ENCODE results near the gene ADAMTS9. TPM values are rescaled to one million over a fixed set of nuclear protein-coding genes. Genes with fewer than 3 reads are reported as not detected.

Gene ADAMTS9
- total and polyA plus RNA-seq, 9 donors, result 11.8 to 88.8 (median 29.9) TPM

DNA sequence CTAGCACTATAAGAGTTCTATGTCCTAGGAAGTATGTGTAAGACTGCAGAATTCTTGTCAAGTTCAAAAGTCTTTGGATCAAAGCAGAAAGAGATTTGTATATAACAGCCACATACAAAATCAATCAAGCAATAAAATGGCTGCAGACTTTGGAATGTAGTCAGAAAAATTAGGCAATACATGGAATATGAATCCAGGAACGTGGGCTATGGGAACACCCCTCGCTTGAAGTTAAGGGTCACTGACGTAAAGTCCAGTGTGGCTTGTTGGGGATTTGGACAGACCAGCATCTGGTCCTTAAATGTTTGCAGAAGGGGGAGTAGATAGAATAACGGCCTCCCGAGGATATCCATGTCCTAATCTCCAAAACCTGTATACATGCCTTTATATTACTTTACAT, 178.6 kb downstream of the ADAMTS9 start:
- TF ChIP-seq EP300 (IDR thresholded peaks at IDR 0.05) (no peak), POLR2A (IDR thresholded peaks at IDR 0.05) (no peak)
- TF ChIP-seq, protein P1, sequence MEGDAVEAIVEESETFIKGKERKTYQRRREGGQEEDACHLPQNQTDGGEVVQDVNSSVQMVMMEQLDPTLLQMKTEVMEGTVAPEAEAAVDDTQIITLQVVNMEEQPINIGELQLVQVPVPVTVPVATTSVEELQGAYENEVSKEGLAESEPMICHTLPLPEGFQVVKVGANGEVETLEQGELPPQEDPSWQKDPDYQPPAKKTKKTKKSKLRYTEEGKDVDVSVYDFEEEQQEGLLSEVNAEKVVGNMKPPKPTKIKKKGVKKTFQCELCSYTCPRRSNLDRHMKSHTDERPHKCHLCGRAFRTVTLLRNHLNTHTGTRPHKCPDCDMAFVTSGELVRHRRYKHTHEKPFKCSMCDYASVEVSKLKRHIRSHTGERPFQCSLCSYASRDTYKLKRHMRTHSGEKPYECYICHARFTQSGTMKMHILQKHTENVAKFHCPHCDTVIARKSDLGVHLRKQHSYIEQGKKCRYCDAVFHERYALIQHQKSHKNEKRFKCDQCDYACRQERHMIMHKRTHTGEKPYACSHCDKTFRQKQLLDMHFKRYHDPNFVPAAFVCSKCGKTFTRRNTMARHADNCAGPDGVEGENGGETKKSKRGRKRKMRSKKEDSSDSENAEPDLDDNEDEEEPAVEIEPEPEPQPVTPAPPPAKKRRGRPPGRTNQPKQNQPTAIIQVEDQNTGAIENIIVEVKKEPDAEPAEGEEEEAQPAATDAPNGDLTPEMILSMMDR (IDR thresholded peaks at IDR 0.05), result no peak
- intact Hi-C loops (cut with DNase I), result no loop called here
- no peak overlapping the region for H3K4me3 ChIP-seq
- H3K27ac ChIP-seq, result no peak overlapping the region
- no peaks in the 10 kb centered on the region for H3K9me3 ChIP-seq
- H3K4me1 ChIP-seq (ENCODE audit: insufficient read depth), result peaks cover 2% of the 10 kb centered on the region
- H3K27me3 ChIP-seq, result no peaks in the 10 kb centered on the region
- DNase-seq, result no peak
- H3K36me3 ChIP-seq, result no peaks in the 10 kb centered on the region
- WGBS, 3 donors, result 62 to 68% (median 65%) methylated on average over 5 of the region's 5 CpGs

- intact Hi-C loops (cut with DNase I), result no loop called here
- no peaks in the 10 kb centered on the region for H3K9me3 ChIP-seq
- H3K4me1 ChIP-seq (ENCODE audit: insufficient read depth), result peaks cover 2% of the 10 kb centered on the region
- TF ChIP-seq, protein P1 (IDR thresholded peaks at IDR 0.05), result no peak
- TF ChIP-seq POLR2A (IDR thresholded peaks at IDR 0.05) (no peak), EP300 (IDR thresholded peaks at IDR 0.05) (no peak)
- H3K27ac ChIP-seq, result no peak overlapping the region
- DNase-seq, result no peak
- H3K27me3 ChIP-seq, result no peaks in the 10 kb centered on the region
- WGBS, 3 donors, result 82 to 86% (median 84%) methylated on average over 1 of the region's 1 CpG
- no peaks in the 10 kb centered on the region for H3K36me3 ChIP-seq
- H3K4me3 ChIP-seq, result no peak overlapping the region
Measured at GRCh38 chr3:64508140-64508539, 179.7 kb downstream of the ADAMTS9 start.

DNA sequence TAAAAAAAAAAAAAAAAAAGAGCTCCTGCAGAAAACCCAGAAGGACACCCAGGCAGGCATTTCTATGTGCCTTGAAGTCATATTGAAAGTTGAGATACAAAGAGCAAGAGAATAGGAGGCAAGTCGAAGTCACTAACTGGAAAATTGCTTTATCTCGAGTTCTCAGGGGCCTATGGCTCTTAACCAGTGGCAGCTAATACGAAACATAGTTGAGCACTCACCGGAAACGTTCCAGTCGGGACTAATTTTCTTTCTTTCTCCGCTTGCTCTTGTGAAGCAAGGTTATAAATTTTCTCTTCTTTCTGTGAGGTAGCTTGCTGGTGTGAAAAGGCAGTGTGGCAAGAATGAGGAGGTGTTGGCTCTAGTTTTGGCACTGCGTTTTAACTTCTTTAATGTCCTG, 181.5 kb downstream of the ADAMTS9 start:
- TF ChIP-seq, protein P1 (IDR thresholded peaks at IDR 0.05), result no peak
- no peak for TF ChIP-seq EP300 (IDR thresholded peaks at IDR 0.05)
- TF ChIP-seq POLR2A (IDR thresholded peaks at IDR 0.05), result no peak
- no peaks in the 10 kb centered on the region for H3K27me3 ChIP-seq
- no peak for DNase-seq
- H3K36me3 ChIP-seq, result no peaks in the 10 kb centered on the region
- intact Hi-C loops (cut with DNase I), result no loop called here
- WGBS, 3 donors, result 94 to 95% (median 94%) methylated on average over 8 of the region's 8 CpGs
- peaks cover 2% of the 10 kb centered on the region for H3K4me1 ChIP-seq (ENCODE audit: insufficient read depth)
- no peak overlapping the region for H3K4me3 ChIP-seq
- H3K27ac ChIP-seq, result no peak overlapping the region
- no peaks in the 10 kb centered on the region for H3K9me3 ChIP-seq

DNA sequence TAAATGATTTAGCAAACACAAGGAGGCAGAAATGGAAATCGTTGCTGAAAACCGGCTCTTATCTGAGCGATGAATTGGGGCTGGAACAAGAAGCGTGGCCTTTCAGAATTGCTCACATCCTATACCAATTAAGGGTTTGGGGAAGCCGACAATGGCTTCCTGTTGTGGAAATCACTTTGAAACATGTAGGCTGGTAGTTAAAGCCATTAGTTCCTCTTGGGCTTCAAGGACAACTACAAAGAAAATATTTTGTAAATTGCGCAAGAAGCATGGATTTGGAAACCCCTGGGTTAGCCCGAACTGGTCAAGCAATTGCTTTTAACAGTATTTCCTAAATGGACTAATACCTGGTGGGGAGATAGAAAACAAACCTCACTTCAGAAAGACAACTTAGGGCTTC, 182.4 kb downstream of the ADAMTS9 start:
- no peak overlapping the region for H3K4me3 ChIP-seq
- no peaks in the 10 kb centered on the region for H3K27me3 ChIP-seq
- intact Hi-C loops (cut with DNase I), result no loop called here
- no peaks in the 10 kb centered on the region for H3K9me3 ChIP-seq
- 5 to 30% (median 14%) methylated on average over 7 of the region's 7 CpGs for WGBS, 3 donors
- DNase-seq, result no peak
- TF ChIP-seq, protein P1 (IDR thresholded peaks at IDR 0.05), result no peak
- TF ChIP-seq EP300 (IDR thresholded peaks at IDR 0.05), result no peak
- TF ChIP-seq POLR2A (IDR thresholded peaks at IDR 0.05), result no peak
- peaks cover 2% of the 10 kb centered on the region for H3K4me1 ChIP-seq (ENCODE audit: insufficient read depth)
- no peaks in the 10 kb centered on the region for H3K36me3 ChIP-seq
- no peak overlapping the region for H3K27ac ChIP-seq

Data from ovary (tissue), 9 donors.